ENCODE measurements around the gene IZUMO2. TPM values are rescaled to one million over a fixed set of nuclear protein-coding genes. Genes with fewer than 3 reads are reported as not detected.

Gene IZUMO2
- total and polyA plus RNA-seq, 2 experiments from 2014 or later: not detected

DNA sequence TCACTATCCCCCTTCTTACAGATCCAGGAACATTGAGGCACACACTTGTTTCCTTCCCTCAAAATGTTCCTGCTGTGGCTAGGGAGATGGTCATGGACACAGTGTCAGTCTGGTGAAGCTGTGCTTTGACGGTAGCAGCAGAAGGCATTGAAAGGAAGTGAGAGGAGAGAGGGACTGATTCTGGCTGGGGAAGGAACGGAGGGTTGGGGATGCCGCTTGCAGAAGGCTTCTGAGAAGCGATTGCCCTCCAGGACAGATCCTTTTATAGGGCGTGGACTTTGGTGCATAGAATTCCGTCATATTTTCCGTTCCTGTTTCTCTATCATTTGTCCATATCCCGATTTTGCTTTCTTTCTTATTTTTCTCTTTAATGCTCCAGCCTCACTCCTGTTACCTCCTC, 26.2 kb upstream of the IZUMO2 start:
- Histone ChIP-seq H2AFZ (no peak overlapping the region), H3K9me2 (replicated peaks; ENCODE audit: insufficient read depth) (no peaks in the 10 kb centered on the region), H3K36me3 (replicated peaks; ENCODE audit: insufficient read depth, low read depth) (no peaks in the 10 kb centered on the region), H3K4me3 (no peak overlapping the region), H3K4me2 (no peak overlapping the region), H3K27me3 (peaks cover 5% of the 10 kb centered on the region), H3K9me3 (ENCODE audit: low read depth) (no peaks in the 10 kb centered on the region), H3K4me1 (ENCODE audit: insufficient read depth) (no peaks in the 10 kb centered on the region), H4K20me1 (ENCODE audit: insufficient read depth, poor library complexity, severe bottlenecking) (no peaks in the 10 kb centered on the region), H3K27ac (no peak overlapping the region), H3K79me2 (no peaks in the 10 kb centered on the region)
- TF ChIP-seq, protein P1, sequence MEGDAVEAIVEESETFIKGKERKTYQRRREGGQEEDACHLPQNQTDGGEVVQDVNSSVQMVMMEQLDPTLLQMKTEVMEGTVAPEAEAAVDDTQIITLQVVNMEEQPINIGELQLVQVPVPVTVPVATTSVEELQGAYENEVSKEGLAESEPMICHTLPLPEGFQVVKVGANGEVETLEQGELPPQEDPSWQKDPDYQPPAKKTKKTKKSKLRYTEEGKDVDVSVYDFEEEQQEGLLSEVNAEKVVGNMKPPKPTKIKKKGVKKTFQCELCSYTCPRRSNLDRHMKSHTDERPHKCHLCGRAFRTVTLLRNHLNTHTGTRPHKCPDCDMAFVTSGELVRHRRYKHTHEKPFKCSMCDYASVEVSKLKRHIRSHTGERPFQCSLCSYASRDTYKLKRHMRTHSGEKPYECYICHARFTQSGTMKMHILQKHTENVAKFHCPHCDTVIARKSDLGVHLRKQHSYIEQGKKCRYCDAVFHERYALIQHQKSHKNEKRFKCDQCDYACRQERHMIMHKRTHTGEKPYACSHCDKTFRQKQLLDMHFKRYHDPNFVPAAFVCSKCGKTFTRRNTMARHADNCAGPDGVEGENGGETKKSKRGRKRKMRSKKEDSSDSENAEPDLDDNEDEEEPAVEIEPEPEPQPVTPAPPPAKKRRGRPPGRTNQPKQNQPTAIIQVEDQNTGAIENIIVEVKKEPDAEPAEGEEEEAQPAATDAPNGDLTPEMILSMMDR (IDR thresholded peaks at IDR 0.05; ENCODE audit: poor library complexity): no peak
- TF ChIP-seq EZH2phosphoT487 (IDR thresholded peaks at IDR 0.05; ENCODE audit: low read depth, severe bottlenecking, unreplicated experiment): no peak
- TF ChIP-seq EZH2 (IDR thresholded peaks at IDR 0.05; ENCODE audit: borderline replicate concordance): no peak
- no peak for DNase-seq (ENCODE audit: low spot score)
- WGBS (ENCODE audit: low lambda C conversion rate, missing lambda C conversion rate): 78% methylated on average over 8 of the region's 8 CpGs

DNA sequence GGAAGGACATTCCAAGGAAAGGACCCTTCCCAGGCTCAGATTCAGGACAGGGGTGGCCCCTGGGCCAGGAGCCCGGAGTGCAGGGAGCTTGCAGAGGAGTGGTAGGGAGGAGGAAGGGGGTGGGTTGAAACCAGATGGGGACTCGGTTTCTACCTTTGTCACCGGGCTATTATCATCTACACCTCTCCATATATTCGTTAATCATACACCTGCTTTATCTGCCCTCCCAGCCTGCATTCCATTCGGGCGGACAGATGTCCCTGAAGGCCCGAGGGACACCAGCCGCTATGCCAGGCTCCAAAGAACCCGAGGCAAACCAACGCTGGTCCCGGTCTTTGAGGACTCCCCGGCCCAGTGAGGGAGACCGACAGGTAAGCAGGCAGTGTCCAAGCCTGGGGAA, 24.9 kb upstream of the IZUMO2 start:
- Histone ChIP-seq H3K27ac (no peak overlapping the region), H3K4me2 (no peak overlapping the region), H3K9me3 (ENCODE audit: low read depth) (no peaks in the 10 kb centered on the region), H2AFZ (no peak overlapping the region), H3K4me3 (no peak overlapping the region), H3K79me2 (no peaks in the 10 kb centered on the region), H4K20me1 (ENCODE audit: insufficient read depth, poor library complexity, severe bottlenecking) (no peaks in the 10 kb centered on the region), H3K4me1 (ENCODE audit: insufficient read depth) (no peaks in the 10 kb centered on the region), H3K9me2 (replicated peaks; ENCODE audit: insufficient read depth) (no peaks in the 10 kb centered on the region), H3K36me3 (replicated peaks; ENCODE audit: insufficient read depth, low read depth) (no peaks in the 10 kb centered on the region), H3K27me3 (peaks cover 3% of the 10 kb centered on the region)
- TF ChIP-seq EZH2 (IDR thresholded peaks at IDR 0.05; ENCODE audit: borderline replicate concordance): no peak
- no peak for TF ChIP-seq EZH2phosphoT487 (IDR thresholded peaks at IDR 0.05; ENCODE audit: low read depth, severe bottlenecking, unreplicated experiment)
- TF ChIP-seq, protein P1 (IDR thresholded peaks at IDR 0.05; ENCODE audit: poor library complexity): no peak
- 77% methylated on average over 13 of the region's 13 CpGs for WGBS (ENCODE audit: low lambda C conversion rate, missing lambda C conversion rate)
- DNase-seq (ENCODE audit: low spot score): no peak

DNA sequence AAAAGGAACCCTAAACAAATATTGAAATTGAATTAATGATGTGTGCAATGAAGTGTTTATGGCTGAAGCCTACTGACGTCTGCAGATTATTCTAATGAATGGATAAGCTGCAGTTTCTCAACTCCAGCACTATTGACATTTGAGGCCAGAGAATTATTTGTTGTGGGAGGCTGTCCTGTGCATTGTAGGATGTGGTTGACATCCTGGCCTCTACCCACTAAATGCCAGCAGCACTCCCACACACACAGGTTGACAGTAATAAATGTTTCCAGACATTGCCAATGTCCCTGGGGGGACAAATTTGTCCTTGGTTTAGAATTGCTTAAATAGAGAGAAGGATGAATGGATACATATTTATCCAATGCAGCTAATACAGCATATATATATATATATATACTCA, 21.1 kb upstream of the IZUMO2 start:
- Histone ChIP-seq H3K27ac (no peak overlapping the region), H3K4me1 (ENCODE audit: insufficient read depth) (no peaks in the 10 kb centered on the region), H3K4me2 (no peak overlapping the region), H3K27me3 (no peaks in the 10 kb centered on the region), H3K4me3 (no peak overlapping the region), H4K20me1 (ENCODE audit: insufficient read depth, poor library complexity, severe bottlenecking) (no peaks in the 10 kb centered on the region), H3K9me2 (replicated peaks; ENCODE audit: insufficient read depth) (no peaks in the 10 kb centered on the region), H3K79me2 (no peaks in the 10 kb centered on the region), H3K36me3 (replicated peaks; ENCODE audit: insufficient read depth, low read depth) (no peaks in the 10 kb centered on the region), H3K9me3 (ENCODE audit: low read depth) (no peaks in the 10 kb centered on the region), H2AFZ (no peak overlapping the region)
- DNase-seq (ENCODE audit: low spot score): no peak
- TF ChIP-seq EZH2 (IDR thresholded peaks at IDR 0.05; ENCODE audit: borderline replicate concordance) (no peak), EZH2phosphoT487 (IDR thresholded peaks at IDR 0.05; ENCODE audit: low read depth, severe bottlenecking, unreplicated experiment) (no peak)
- TF ChIP-seq, protein P1 (IDR thresholded peaks at IDR 0.05; ENCODE audit: poor library complexity): no peak
- WGBS (ENCODE audit: low lambda C conversion rate, missing lambda C conversion rate): 19% methylated on average over 1 of the region's 1 CpG

DNA sequence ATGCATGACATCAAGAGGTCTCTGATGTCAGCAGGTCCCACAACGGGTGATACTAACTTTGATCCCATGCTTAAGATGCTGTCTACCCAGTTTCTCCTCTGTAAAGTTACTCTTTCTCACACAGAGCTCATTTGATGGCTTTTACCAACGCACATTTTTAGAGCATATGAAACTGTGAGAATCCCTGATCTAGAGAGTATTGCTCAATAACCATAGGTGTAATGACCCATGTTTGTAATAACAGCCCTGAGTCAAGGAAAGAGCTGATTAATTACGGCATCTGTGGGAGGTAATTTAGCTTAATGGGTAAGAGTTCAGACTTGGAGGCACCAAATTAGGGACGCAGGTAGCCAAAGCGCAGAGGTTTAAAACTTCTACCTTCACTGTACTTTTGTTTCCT, 18.0 kb upstream of the IZUMO2 start:
- no peaks in the 10 kb centered on the region for H3K79me2 ChIP-seq
- no peaks in the 10 kb centered on the region for H3K36me3 ChIP-seq (replicated peaks; ENCODE audit: insufficient read depth, low read depth)
- no peaks in the 10 kb centered on the region for H3K9me3 ChIP-seq (ENCODE audit: low read depth)
- H3K27me3 ChIP-seq: no peaks in the 10 kb centered on the region
- no peak for TF ChIP-seq EZH2 (IDR thresholded peaks at IDR 0.05; ENCODE audit: borderline replicate concordance)
- TF ChIP-seq EZH2phosphoT487 (IDR thresholded peaks at IDR 0.05; ENCODE audit: low read depth, severe bottlenecking, unreplicated experiment): no peak
- TF ChIP-seq, protein P1 (IDR thresholded peaks at IDR 0.05; ENCODE audit: poor library complexity): no peak
- H3K4me2 ChIP-seq: no peak overlapping the region
- H3K4me1 ChIP-seq (ENCODE audit: insufficient read depth): no peaks in the 10 kb centered on the region
- 78% methylated on average over 5 of the region's 5 CpGs for WGBS (ENCODE audit: low lambda C conversion rate, missing lambda C conversion rate)
- no peak overlapping the region for H3K4me3 ChIP-seq
- no peak for DNase-seq (ENCODE audit: low spot score)
- no peak overlapping the region for H2AFZ ChIP-seq
- H4K20me1 ChIP-seq (ENCODE audit: insufficient read depth, poor library complexity, severe bottlenecking): no peaks in the 10 kb centered on the region
- no peak overlapping the region for H3K27ac ChIP-seq
- H3K9me2 ChIP-seq (replicated peaks; ENCODE audit: insufficient read depth): no peaks in the 10 kb centered on the region

Data from hepatocyte (in vitro differentiated cells).